SHP77 (cell line): ENCODE data around the gene FGF10.
A peak's percentile ranks its signal among the peaks of the same experiment; 100 is the strongest.

ENCODE experiments used
- DNase-seq, 2 experiments: peaks; one replicate each; lab custom pipeline; 2025; lab: John Stamatoyannopoulos, UW

The FGF10 gene

GRCh38 chr5:44356231-44356630 lies 33.0 kb downstream of the FGF10 start:
- no peak for DNase-seq

GRCh38 chr5:44345871-44346270 lies 43.3 kb downstream of the FGF10 start:
- DNase-seq = no peak

- no peak for DNase-seq
These were observed 52.5 kb downstream of the FGF10 start for GRCh38 chr5:44336708-44337107.

GRCh38 chr5:44334622-44335021 lies 54.6 kb downstream of the FGF10 start:
- DNase-seq = no peak

- peak; percentile 45 to 59 for DNase-seq
These were observed 56.8 kb downstream of the FGF10 start for GRCh38 chr5:44332285-44332971.

- no peak for DNase-seq
These were observed 57.7 kb downstream of the FGF10 start for GRCh38 chr5:44331471-44332050.

DNA sequence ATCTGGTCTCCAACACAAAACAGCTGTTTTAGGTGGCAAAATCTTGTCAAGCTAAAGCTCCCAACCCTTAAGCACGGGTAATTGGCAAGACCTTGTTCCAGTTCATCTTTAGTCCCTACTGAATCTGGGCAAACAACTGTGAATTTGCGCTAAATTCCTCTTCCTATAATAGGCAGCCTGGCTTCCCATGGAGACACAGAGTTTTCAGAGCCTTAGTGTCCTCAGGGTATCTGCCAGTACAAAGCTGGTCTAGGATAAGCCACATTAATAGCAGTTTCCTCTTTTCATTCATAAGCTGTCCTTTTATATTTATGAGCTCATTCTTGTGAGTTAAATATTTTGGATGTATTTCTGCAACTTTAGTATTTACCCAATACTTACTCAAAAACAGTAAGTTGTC lies 59.5 kb downstream of the FGF10 start:
- DNase-seq = no peak

GRCh38 chr5:44321144-44321725 lies 68.0 kb downstream of the FGF10 start:
- DNase-seq = no peak

DNA sequence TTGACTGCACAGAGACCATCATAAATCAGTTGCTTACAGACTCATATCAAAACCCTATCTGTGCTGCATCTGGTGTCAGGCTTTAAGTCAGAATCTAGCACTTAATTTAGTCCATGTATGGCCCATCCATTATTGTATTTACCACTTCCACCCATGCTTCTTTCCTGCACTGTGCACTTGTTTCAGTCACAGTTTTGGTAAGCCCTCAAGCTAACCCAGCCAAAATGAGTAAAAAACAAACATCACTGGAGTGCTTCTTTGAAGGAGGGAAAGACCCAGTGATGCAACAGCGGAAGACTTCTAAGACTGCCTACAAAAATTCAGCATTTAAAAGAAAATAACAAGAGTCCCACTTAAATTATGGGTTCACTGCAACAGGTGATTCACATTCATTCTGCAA lies 69.0 kb downstream of the FGF10 start:
- DNase-seq = no peak

- DNase-seq = no peak
These were observed 70.3 kb downstream of the FGF10 start for GRCh38 chr5:44318883-44319282.

GRCh38 chr5:44312374-44312773 lies 76.8 kb downstream of the FGF10 start:
- no peak for DNase-seq

- no peak for DNase-seq
These were observed 88.7 kb downstream of the FGF10 start for GRCh38 chr5:44300551-44300950.

DNA sequence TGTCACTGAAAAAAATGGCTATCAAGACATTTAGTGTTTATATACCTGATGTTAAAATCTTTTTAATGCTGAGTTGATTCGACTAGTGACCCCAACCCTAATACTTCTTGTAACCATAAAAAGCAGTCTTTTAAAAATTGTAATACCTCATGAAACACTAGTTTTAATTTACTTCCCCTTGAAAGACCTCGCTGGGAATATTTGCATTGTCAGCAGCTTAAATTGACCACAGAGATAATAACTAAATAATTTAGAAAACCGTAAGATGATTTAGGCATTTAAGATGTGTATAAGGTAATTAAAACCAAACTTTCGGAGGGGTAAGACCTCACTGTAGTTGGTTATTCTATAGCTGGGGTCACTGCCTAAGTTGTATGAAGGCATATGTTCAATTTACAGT lies 89.8 kb downstream of the FGF10 start:
- DNase-seq = no peak

DNA sequence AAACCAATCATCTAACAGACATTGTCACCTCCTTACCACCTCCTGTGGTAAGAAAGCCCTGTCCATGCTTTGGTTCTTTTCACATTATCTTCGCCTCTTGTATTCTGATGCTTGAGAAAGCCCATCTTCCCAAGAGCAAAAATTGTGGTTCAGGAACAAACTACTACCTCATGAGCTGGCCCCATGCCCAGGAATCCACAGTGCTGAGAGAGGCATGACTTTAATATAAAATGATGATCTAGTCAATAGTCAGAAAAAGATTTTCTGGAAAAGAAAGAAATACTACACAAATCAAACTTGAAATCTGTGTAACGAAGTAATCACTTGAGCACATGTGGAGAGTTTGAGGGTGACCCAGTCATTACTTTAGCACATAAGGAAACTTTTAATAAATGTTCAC lies 94.7 kb downstream of the FGF10 start:
- DNase-seq = no peak

- DNase-seq = no peak
These were observed 96.5 kb downstream of the FGF10 start for GRCh38 chr5:44292736-44293135.

GRCh38 chr5:44278469-44278868 lies 110.8 kb downstream of the FGF10 start:
- DNase-seq = no peak

DNA sequence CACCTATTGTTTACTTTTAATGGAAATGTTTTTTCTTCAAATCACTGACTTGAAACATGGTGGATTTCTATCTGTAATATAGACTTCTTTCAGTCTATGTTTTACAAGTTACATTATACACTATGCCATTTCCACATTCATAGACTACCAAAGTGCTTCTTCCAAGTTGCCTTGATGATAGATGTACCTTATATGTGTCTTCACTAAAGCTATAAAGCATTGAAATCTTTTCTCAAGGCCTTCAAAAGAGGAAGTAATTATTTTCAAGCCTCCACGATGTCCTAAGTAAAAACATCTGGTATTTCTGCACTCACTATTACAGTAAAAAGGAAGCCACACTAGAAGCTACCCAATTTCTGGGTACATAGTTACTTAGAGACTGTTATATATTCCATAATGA lies 113.3 kb downstream of the FGF10 start:
- no peak for DNase-seq

GRCh38 chr5:44275329-44275728 lies 113.9 kb downstream of the FGF10 start:
- DNase-seq = no peak

- DNase-seq = no peak
These were observed 121.3 kb downstream of the FGF10 start for GRCh38 chr5:44267909-44268308.

DNA sequence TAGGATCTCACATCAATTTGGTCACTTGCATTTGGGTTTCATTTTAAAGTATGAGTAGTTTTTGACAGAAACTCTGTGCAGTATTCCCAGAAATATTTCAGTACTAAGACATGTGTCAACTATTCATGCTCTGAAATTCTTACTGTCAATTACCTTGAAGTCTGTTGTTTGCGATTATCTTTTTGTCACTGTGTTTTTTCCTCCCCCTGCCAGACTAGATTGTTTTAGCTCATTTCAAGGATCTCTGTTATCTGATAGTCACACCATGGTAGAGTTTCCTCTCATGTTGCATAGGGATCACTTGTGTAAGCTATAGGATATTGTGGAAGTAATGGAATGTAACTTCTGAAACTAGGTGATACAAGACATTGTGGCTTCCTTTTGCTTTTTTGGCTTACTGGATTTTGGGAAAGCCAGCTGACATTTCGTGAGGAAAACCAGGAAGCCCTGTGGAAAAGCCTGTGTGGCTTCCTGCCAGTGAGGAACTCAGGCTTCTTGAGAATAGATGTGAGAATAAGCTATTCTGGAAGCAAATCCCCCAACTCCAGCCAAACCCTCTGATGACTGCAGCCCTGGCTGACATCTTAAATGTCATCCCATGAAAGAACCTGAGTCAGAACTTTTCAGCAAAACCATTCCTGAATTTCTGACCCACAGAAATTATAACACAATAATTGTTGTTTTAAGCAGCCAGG lies 122.2 kb downstream of the FGF10 start:
- no peak for DNase-seq

DNA sequence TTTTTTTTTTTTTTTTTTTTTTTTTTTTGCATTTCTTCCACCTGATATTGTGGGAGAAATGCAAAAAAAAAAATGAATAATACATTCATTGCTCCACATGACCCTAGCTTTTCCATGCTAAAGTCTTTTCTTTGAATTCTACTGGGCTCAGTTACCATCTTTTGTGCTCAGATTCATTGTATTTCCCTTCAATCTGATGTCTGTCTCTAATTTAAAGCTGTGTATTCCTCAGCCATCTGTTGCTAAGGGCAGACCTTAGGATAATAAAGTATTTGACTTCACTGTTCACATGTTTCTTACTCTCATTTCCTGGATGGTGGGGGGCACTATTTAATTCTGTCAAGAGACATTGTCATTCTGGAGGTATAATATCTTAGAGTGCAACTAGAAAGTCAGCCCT lies 123.5 kb downstream of the FGF10 start:
- DNase-seq = no peak

DNA sequence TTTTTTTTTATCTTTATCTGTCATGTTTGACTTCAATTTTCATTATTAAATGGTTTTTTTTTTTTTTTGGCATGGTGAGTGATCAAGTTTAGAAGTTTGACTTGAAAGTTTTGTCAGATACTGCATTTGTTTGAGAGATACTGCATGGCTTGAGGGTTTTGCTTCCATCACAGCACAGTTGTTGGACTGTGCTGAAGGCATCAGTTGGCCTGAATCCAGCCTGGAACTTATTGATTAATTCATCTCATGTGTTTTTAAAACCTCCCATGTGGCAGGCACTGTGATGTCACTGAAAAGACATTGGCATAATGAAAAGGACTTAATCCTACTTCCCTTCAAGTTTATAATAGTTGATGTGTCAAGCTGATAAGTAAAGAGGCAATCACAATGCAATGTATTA lies 128.4 kb downstream of the FGF10 start:
- DNase-seq = no peak
